NCI-H146 treated with DMSO at 0.1 percent for 48 hours (cell line): Measurements from ENCODE around the gene RYR2.

Experiments used
- DNase-seq: peaks from one replicate; lab custom pipeline; 2025; ENCODE audit not compliant: unreplicated experiment; lab: John Stamatoyannopoulos, UW

RYR2 gene

DNA sequence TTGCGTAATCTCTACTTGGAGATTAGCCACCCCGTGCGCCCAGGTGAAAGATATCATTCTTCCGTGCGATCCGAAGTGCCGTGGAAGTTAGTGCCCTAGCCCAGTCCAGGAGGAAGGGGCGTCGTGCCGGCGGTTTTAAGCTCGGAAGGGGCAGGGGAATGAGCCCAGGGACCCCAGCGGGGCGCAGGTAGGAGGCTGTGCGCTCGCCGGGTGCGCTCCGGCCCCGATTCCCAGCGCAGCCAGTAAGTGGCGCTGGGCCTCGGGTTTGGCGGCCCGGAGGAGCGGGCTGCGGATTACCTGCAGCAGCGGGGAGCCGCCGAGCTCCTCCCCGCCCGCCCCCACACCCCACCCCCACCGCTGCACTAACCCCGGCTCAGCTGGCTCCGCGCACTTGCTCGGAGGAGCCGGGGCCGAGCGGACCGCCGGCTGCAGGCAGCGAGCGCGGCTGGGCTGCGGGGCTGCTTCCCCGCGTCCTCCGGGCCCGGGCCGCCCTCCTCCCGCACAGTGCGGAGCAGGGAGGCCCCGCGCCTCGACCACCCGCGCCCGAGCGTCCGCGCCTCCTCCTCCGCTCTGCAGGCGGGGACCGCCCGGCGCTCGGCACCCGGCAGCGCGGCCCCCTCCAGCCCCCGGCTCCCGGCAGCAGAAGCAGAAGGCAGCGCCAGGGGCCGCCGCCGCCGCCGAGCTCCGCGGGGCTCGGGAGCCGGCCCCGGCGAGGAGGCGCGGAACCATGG is at the start of gene RYR2:
RYR2 (plus strand) TSS at position 390 of the 731 bp plus-strand sequence; CDS start at position 728, 338 bp downstream.
- DNase-seq, result no peak

DNA sequence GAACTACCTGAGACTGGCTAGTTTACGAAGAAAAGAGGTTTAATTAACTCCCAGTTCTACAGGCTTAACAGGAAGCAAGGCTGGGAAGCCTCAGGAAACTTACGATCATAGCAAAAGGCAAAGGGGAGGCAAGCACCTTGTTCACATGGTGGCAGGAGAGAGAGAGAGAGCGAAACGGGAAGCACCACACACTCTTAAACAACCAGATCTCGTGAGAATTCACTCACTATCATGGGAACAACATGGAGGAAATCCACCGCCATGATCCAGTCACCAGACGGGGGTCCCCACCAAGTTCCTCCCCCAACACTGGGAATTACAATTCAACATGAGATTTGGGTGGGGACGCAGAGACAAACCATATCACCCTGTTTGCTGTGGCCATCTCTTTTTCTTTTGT is 49.5 kb upstream of the RYR2 start:
- DNase-seq, result no peak

DNA sequence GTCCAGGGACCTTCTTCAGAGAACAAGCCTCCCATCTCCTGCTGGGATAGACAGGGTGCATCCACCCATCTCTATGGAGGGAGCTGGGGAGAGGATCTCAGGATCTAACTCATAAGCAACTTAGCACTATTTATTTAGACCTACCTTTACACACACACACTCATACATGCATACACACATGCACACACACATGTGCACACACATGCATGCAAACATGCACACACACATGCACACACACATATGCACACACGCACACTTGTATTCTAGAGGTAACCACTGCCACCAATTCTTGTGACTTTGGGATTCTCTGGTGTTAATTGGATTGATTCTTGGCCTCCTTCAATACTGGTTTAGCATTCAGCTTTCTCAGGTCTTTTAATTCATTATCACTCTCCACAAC is 47.5 kb upstream of the RYR2 start:
- DNase-seq, result no peak

DNA sequence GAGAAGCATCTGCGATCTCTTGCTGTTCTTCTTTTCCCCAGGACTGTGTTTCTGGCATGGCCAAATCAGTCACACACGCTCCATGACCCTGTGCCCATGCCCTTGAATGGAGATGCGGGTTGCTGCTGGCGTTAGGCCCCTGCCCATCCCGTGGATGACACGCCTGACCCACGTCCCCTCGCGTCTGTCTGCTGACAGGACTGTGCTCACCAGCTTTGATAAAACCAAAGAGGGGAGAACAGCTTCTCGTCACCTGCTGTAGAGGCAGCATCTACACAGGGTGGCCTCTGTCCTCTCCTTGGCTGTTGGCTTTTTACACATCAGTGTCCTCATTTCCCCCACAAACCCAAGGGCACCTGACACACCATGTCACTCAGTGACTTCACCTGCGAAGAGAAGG is 44.6 kb upstream of the RYR2 start:
- no peak for DNase-seq

DNA sequence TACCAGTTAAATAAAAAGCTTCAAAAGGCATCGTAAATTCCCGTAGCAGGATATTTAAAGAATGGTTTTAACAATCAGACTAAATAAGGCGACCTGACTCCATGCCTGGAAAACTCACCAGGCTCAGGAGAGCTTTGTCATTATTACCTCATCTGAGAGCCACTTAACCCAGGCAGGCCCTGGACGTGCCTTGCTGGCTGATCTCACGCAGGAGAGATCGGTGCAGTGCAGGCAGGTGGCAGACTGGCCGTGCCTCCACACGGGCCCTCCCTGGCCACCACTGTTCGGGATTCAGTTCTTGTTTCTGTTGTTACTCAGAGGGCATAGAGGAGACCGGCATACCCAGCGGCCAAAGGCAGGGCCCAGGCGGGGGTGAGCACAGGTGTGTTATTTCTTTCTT is 44.1 kb upstream of the RYR2 start:
- DNase-seq, result no peak

DNA sequence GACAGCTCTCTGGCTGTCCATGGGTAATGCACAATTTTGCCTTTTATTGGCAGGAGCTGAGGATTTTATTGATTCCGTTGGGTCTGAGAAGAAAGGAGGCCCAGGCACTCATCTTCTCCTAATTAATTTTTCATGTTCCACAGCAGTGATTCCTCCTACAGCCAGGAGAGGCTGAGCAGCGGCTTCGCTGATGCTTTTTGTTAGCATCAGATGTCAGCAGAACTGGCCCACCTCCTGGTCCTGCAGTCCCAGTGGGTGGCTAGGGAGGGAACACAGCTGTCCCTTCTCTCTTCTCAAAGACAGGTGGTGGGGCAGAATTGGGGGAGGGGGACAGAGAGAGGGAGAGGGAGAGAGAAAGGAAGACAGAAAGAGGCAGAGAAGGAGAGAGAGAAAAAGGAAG is 43.4 kb upstream of the RYR2 start:
- no peak for DNase-seq

DNA sequence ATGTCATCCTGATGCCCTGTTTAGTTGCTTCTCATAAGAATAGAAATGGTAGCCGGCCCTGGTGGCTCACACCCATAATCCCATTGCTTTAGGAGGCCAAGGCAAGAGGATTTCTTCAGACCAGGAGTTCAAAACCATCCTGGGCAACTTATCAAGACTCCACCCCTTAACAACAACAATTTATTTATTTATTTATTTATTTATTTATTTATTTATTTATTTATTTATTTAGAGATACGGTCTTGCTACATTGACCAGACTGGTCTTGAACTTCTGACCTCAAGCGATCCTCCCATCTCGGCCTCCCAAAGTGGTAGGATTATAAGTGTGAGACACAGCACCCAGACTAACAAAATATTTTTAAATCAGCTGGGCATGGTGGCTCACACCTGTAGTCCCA is 41.8 kb upstream of the RYR2 start:
- DNase-seq, result no peak

DNA sequence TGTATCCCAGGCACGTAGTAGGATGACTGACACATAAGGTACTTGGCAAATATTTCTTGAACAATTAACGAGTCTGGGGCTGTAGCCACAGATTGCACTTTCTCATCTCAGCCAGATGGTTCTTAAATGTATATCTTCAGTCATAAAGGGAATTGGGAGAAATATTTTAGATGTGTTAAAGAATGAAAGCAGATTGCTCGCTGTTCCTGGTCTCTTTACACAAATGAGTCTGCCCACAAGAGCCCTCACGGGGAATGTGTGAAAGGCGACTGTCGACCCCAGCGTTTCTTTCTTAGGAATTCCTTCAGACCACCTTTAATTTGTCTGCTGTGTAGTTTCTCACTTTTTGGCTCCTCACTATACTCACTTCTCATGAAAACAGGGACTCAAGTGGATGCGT is 38.5 kb upstream of the RYR2 start:
- DNase-seq, result no peak

DNA sequence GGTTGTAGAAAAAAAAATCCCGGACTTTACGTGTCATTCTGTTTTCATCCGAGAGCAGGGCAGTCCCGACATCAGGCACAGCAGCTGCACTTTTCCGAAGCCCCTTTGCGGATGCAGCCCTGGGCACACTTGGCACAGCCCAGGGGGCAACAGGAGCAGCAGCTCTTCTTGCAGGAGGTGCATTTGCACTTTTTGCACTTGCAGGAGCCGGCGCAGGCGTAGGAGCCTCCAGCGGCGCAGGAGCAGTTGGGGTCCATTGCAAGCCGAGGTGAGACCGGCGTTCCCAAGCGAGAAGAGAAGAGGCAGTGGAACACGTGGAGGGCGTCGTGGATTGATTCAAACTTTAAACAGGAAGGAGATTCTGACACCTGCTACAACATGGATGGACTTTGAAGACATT is 37.9 kb upstream of the RYR2 start, which contains the start of gene MT1HL1:
MT1HL1 (minus strand) TSS at position 326 of the 400 bp plus-strand sequence; CDS start at position 257, 69 bp downstream.
- DNase-seq, result no peak

DNA sequence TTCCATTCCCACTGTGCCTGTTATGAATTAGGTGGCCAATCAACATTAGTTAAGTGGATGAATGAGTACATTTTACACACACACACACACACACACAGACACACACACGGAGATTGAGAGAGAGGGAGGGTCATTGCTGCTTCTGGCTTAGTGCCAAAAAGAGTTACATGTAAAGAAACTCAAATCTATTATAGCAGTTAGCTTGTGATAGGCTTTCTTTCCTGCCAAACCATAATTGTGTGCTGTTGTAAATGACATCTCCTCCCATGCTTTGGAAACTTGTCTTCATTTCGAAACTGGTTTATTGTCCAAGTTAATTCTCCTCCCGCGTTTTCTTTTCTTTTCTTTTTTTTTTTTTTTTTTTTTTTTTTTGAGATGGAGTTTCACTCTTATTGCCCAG is 36.3 kb upstream of the RYR2 start:
- DNase-seq, result no peak

DNA sequence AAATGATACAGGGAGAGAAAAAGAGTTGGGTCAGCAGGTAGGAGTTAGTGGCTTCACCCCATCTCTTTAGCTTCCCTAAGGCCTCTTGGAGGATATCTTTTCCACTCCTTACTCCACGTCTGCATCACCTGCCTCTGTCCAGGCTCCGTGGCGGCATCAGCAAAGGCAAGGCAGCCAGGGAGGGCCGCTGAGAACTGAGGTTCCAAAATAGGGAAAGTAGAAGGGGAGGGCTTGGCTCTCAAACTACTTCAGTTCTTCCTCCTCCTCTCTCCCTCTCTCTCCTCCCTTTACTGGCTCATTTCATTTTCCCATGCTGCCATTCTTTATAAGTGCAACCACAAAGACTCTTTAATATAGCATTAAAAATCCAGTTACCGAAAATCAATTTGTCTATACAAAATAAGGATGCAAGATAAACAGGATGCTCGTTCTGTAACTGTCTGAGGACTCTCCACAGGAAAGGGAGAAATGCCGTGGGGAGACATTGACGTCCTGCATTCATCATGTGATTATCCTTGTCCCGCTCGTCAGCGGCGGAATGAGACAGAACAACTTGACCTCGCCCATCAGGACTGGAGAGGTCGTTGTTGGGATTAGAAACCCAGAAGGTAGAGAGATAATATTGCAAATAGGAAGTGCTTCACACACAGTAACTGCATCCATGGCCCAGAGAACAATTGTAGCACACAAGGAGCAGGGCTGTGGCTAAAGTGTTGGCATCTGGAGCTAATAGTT is 34.7 kb upstream of the RYR2 start:
- no peak for DNase-seq

DNA sequence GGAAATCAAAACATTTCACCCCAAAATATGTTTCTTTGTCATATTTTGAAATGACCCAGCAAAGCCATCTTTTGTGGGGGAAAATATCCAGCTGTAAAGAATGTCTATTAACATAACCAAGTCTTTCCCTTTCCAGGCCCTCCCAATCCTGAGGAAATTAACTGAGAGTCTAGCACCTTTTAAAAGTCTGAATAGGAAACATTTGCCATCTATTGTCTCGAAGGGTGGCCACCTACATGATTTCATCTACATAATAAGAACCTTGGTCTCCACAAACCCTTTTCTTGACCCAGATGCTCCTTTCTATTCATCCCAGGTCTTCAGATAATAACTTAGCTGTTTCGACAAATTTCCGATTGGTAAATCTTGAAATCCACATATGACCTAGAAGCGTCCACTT is 32.4 kb upstream of the RYR2 start:
- DNase-seq, result no peak

DNA sequence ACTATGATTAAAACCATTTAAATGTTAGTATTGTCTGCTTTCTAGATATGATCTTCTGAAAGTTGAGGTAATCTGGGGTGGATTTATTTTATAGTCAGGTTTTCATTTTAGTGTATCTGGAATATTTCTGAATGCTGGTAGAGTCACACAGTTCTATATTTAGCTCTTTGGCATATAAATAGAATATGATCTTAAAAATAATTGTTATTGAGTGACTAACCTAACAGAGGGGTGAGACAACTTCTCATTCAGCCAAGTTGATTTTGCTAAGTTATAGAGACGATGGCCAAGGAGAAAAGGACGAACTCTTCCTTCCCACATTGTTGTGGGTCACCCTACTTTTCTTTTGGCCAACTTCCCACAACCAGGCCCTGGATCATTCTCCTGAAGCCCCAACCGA is 30.6 kb upstream of the RYR2 start:
- DNase-seq, result no peak

DNA sequence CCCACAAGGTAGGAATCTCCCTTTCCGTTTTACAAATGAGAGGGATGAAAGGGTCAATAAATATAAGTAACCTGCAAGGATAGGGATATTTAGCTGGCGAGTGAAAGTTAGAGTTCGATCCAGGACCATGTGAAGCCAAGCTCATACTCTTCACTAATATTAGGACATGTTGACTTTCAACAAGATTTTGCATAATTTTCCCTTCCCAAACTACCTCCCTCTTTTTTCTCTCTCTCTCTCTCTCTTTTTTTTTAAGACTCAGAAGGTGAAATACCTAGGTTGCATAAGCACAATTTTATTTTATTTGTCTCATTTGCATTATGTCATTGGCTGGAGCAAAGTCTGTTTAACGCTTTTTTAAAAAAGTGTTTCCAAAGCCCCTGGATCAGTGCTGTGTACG is 29.6 kb upstream of the RYR2 start:
- no peak for DNase-seq

DNA sequence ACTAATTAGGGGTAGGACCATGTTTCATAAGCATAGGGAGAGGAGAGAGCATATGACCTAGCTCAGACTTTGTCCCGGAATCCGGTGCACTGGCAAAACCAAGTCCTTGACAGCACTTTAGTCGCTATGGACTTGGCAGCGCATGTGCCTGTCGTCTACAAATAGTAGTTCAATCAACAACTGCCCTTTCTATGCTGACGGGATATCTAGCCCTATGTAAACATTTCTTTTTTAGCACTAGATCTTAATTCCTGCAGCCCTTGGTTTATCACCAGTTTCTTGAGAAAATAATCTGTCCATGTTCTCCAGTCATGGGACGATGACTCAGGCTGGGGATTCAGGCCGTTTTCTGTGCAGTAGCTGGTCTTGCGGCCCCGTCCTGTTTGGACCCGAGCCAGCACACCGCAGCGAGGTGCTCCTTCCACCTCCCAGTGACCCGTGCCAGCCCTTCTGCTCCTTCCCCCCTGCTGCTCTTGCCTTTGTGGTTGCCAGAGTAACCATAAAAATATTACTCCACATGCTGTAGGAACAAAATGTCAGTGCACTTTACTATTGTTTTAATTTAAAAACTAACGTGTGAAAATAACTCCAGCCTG is 29.1 kb upstream of the RYR2 start:
- DNase-seq, result no peak

DNA sequence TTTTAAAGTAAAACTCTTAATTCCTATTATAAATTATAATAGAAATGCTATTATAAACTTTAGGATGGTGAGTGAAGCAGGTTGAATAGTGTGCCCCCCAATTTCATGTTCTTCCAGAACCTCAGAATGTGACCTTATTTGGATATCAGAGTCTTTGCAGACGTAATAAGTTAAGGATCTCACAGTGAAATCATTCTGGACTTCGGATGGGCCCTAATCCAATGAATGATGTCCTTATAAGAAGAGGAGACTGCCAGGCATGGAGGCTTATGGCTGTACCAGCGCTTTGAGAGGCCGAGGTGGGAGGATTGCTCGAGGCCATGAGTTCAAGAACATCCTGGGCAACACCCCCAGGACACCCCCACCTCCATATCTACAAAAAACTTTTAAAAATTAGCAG is 28.4 kb upstream of the RYR2 start:
- DNase-seq, result no peak

DNA sequence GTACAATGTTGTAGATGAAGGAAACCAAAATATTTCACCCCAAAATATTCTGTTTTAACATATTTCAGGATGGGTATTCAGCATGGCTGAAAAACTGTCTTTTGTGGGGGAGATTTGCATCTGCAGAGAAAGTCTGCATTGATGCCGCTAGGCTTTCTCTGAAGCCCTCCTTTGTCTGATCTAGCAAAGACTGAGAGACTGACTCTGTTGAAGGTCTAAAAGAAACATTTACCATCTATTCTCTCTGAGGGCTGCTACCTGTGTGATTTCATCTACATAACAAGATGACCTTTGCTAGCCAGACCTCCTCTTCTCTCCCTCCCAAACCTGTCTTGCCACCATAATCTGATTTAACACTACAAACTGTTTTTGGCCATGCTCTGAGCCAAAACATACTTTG is 25.4 kb upstream of the RYR2 start:
- DNase-seq, result no peak

DNA sequence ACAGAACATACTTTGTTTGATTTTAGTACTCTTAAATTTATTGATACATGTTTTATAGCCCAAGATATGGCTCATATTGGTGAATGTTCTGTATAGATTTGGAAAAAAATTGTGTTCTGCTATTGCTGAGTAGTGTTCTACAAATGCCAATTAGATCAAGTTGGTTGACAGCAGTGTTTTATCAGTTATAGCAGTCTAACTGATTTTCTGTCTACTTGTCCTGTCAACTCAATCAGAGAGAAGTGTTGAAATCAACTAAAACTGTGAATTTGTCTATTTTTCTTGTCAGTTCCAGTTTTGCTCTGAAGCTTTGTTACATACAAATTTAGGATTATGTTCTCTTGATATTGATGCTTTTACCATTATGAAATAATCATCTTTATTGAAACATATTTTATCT is 23.1 kb upstream of the RYR2 start:
- DNase-seq, result no peak

DNA sequence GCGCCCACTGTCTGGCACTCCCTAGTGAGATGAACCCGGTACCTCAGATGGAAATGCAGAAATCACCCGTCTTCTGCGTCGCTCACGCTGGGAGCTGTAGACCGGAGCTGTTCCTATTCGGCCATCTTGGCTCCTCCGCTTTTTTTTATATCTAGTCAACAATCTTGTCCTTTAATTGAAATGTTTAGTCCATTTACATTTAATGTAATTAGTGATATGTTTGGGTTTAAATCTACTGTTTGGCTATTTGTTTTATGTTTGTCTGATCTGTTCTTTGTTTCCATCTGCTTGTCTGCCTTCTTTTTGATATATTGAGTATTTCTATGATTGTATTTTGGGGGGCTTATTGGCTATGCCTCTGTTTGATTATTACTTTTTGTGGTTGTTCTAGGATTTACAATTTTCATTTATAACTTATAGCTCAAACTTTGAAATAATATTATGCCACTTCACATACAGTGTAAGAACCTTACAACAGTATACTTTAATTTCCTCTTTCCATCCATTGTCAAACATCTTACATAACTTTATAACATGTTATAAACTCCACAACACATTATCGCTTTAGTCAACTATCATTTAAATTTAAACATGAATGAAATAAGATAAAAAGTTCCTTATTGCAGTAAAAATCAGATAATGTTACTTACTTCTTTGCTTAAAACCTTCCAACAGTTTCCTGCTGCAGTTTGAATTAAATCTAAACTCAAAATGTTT is 16.5 kb upstream of the RYR2 start:
- no peak for DNase-seq

DNA sequence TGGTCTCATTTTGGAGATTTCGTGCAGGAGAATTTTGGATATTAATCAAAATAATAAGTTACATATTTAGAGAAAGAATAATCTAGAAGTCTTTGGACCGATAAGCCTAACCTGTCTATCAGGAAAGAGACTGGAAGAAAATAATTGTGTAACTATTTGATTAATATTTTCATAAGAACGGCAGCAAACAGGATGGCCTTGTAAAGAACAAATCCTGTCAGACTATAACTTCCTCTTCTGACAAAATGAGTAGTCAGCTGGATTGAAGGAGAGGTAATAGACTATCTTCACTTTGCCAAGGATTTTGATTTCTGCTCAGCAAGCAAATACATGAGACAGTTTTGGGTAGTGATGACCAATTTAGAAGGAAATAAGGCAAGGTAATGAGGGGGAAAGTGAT is 12.7 kb upstream of the RYR2 start:
- DNase-seq, result no peak

DNA sequence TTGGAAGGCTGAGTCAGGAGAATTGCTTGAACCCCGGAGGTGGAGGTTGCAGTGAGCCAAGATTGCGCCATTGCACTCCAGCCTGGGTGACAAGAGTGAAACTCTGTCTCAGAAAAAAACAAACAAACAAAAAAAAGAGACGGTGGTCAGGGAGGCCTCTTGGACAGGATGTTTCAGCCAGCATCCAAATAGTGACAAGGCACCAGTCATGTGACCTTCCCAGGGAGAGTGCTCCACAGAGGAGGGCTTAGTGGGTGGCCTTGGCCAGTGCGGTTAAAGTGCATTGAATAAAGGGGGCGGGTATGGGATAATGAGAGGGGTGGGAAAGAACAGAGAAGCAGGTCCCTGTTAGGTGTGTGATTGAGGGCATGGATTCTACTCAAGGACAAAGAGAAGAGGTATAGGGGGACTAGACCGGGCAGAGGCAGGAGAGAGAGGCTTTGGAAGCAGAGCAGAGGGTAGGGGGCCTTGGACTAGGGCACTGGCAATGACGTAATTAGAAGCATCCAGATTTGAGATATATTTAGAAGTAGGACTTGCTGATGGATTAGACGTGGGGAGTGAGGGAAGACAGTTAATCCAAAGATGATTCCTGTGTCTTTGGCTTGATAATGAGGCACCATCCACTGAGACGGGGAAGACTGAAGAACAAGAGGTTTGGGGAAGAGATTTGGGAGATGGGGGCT is 12.0 kb upstream of the RYR2 start:
- no peak for DNase-seq
